ENCODE data around the gene GALNT11. TPM values are rescaled to one million over a fixed set of nuclear protein-coding genes. Genes with fewer than 3 reads are reported as not detected.

GALNT11 gene
- total RNA-seq, 1 experiment from 2014 or later: 24.1 TPM

- Histone ChIP-seq H3K23ac (ENCODE audit: insufficient read length, low read depth, low read length) (no peak overlapping the region), H4K8ac (replicated peaks; ENCODE audit: insufficient read length, low read depth, low read length) (no peak overlapping the region), H3K4ac (ENCODE audit: low read depth, low read length) (no peak overlapping the region), H3K79me2 (ENCODE audit: insufficient read depth, low read length) (no peaks in the 10 kb centered on the region), H3K14ac (ENCODE audit: insufficient read depth, low read length) (no peak overlapping the region), H2BK12ac (ENCODE audit: insufficient read length, low read depth, low read length) (no peak overlapping the region), H2BK15ac (ENCODE audit: low read depth, low read length) (no peak overlapping the region), H3K4me2 (ENCODE audit: insufficient read depth, insufficient read length, low read length) (no peak overlapping the region), H3K56ac (ENCODE audit: insufficient read length, low read depth, low read length) (no peak overlapping the region), H3K18ac (ENCODE audit: insufficient read length, low read depth, low read length) (no peak overlapping the region), H3K27me3 (ENCODE audit: insufficient read depth, low read length) (no peaks in the 10 kb centered on the region), H3K27ac (ENCODE audit: insufficient read length, low read depth, low read length) (no peak overlapping the region), H3K4me1 (ENCODE audit: insufficient read depth, low read length) (no peaks in the 10 kb centered on the region), H2BK5ac (ENCODE audit: insufficient read length, low read length) (no peak overlapping the region), H2BK20ac (ENCODE audit: low read depth, low read length, poor library complexity, severe bottlenecking) (no peak overlapping the region), H4K20me1 (ENCODE audit: control insufficient read depth, insufficient read depth, insufficient read length) (no peaks in the 10 kb centered on the region), H3K79me1 (ENCODE audit: insufficient read depth, low read depth, low read length, poor library complexity, severe bottlenecking) (no peaks in the 10 kb centered on the region), H3K23me2 (ENCODE audit: insufficient read length, low read depth, low read length, poor library complexity, severe bottlenecking) (no peaks in the 10 kb centered on the region), H2AK5ac (ENCODE audit: insufficient read length, low read length) (no peak overlapping the region), H4K91ac (ENCODE audit: insufficient read length, low read depth, low read length) (no peak overlapping the region), H2BK120ac (ENCODE audit: low read depth, low read length, poor library complexity, severe bottlenecking) (no peak overlapping the region), H4K5ac (ENCODE audit: insufficient read length, low read depth, low read length) (no peak overlapping the region), H3T11ph (ENCODE audit: low read length) (no peak overlapping the region), H2AFZ (ENCODE audit: low read length) (no peak overlapping the region), H3K9ac (ENCODE audit: extremely low read depth, insufficient read length, low read length) (no peak overlapping the region), H3K9me3 (ENCODE audit: control insufficient read depth, low read depth, low read length) (no peaks in the 10 kb centered on the region)
- no peak overlapping the region for H3K27ac Mint-ChIP-seq
- H3K36me3 Mint-ChIP-seq (ENCODE audit: insufficient read depth in 1 of 3, low read depth in 3 of 3): peaks cover 12 to 45% (median 41%) of the 10 kb centered on the region in 3 experiments
- no peaks in the 10 kb centered on the region for H3K27me3 Mint-ChIP-seq (ENCODE audit: low read depth)
- no peaks in the 10 kb centered on the region for H3K4me1 Mint-ChIP-seq
- no peak for TF ChIP-seq CTCF (conservative IDR thresholded peaks at IDR 0.05)
- no peak for DNase-seq
- no peaks in the 10 kb centered on the region for H3K9me3 Mint-ChIP-seq
- no peak overlapping the region for H3K4me3 Mint-ChIP-seq
- WGBS (ENCODE audit: extremely low coverage, insufficient read length, low lambda C conversion rate): no CpG with 5 or more reads among the region's 9 CpGs
Measured at GRCh38 chr7:152115021-152115718, 89.7 kb downstream of the GALNT11 start.
